Body of pancreas (tissue), 4 donors: ENCODE results near the gene DLX5.

Experiments used
- POLR2A ChIP-seq, 3 donors: fragments of 450-650 bp; IDR thresholded peaks; one replicate each; pipeline ENCODE4 v1.6.1; 2016; ENCODE audit warnings: antibody characterized with exemption in 3 of 3, mild to moderate bottlenecking in 2 of 3
- TF ChIP-seq, protein P1 (sequence below), 7 experiments: fragments of 450-650 bp in 4 of 7; fragments of 200-600 bp in 3 of 7; sonication (generic) in 3 of 7; IDR thresholded peaks; one replicate each; pipeline ENCODE4 v1.5.1; 2016 to 2019; ENCODE audit warnings: antibody characterized with exemption in 7 of 7

DNA sequence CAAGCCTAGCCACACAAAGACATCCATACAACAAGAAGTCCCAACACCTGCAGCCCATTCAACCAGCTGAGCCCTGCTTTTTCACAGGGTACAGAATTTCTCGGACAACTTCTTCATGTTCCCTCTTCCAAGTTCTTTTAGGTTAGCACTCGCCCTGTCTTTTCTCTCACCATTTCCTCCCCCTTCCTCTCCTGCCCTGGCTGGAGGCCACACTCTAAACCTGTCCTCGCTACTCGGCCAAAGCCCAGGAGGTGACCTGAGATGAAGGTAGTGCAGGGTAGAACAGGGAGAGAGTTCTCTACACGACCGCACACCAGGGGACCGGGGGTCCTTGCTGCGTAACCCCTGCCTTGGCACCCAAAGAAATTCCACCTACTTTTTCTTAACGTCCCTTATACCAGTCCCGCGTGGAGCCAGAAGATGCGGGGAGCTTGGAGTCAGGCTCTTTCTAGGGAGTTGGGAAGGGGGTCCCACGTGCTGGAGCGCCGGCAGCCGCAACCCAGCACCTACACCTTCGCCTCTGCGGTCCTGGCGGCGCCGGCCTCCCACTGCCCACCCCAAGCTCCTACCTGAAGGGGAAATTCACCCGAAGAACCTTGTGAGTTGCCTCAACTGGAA lies 35.3 kb downstream of the DLX5 start:
- TF ChIP-seq, protein P1, sequence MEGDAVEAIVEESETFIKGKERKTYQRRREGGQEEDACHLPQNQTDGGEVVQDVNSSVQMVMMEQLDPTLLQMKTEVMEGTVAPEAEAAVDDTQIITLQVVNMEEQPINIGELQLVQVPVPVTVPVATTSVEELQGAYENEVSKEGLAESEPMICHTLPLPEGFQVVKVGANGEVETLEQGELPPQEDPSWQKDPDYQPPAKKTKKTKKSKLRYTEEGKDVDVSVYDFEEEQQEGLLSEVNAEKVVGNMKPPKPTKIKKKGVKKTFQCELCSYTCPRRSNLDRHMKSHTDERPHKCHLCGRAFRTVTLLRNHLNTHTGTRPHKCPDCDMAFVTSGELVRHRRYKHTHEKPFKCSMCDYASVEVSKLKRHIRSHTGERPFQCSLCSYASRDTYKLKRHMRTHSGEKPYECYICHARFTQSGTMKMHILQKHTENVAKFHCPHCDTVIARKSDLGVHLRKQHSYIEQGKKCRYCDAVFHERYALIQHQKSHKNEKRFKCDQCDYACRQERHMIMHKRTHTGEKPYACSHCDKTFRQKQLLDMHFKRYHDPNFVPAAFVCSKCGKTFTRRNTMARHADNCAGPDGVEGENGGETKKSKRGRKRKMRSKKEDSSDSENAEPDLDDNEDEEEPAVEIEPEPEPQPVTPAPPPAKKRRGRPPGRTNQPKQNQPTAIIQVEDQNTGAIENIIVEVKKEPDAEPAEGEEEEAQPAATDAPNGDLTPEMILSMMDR (IDR thresholded peaks at IDR 0.05): no peak
- TF ChIP-seq POLR2A (IDR thresholded peaks at IDR 0.05): no peak
